Liver (tissue), 3 donors: Measurements from ENCODE around the gene HHAT.
"Not testable (repeated sequence)": the region's sequence is repeated elsewhere in the genome, so short reads cannot be mapped to it uniquely, and the experiment has no call there.

ENCODE experiments used
- CTCF ChIP-seq: fragments of 150-350 bp; IDR thresholded peaks from 2 replicates; pipeline ENCODE4 v1.5.1; 2017; ENCODE audit warnings: improper control_type of control experiment, low read depth, low read length; ENCODE audit not compliant: missing input control
- MAX ChIP-seq: IDR thresholded peaks from 2 replicates; pipeline ENCODE4 v1.6.1; 2016; ENCODE audit warnings: antibody characterized with exemption
- RAD21 ChIP-seq, 2 donors: IDR thresholded peaks; 2 replicates each; pipeline ENCODE4 v1.6.1; 2016; ENCODE audit warnings: antibody characterized with exemption in 2 of 2, mild to moderate bottlenecking in 2 of 2
- YY1 ChIP-seq: IDR thresholded peaks from 2 replicates; pipeline ENCODE4 v1.6.1; 2016; ENCODE audit warnings: antibody characterized with exemption, mild to moderate bottlenecking
- donor health status: healthy.
- donor health status: healthy.

- not testable (repeated sequence) for TF ChIP-seq MAX; CTCF; YY1; RAD21 (IDR thresholded peaks at IDR 0.05)
These were observed 98.0 kb downstream of the HHAT start for GRCh38 chr1:210426696-210427095.
